Neural cell (in vitro differentiated cells): Measurements from ENCODE around the gene YIPF1. TPM values are rescaled to one million over a fixed set of nuclear protein-coding genes. Genes with fewer than 3 reads are reported as not detected.
"Not testable (repeated sequence)": the region's sequence is repeated elsewhere in the genome, so short reads cannot be mapped to it uniquely, and the experiment has no call there.

Source experiments
- H2AFZ ChIP-seq: fragments of 200-600, 300-800 bp; sonication (generic), shearing (Covaris generic); 2 replicates; pipeline ENCODE4 v1.6.0; 2014; ENCODE audit warnings: low read depth, mild to moderate bottlenecking, antibody characterized with exemption, low read length, moderate library complexity
- H3F3A ChIP-seq: fragments of 200-600 bp; shearing (Covaris generic); 2 replicates; pipeline ENCODE4 v1.6.1; 2016; ENCODE audit warnings: mild to moderate bottlenecking, moderate library complexity, mixed read lengths, antibody characterized with exemption, low read length; ENCODE audit not compliant: insufficient read depth, poor library complexity, severe bottlenecking
- H3K27ac ChIP-seq: fragments of 200-600, 300-800 bp; sonication (generic), shearing (Covaris generic); 2 replicates; pipeline ENCODE4 v1.5.1; 2014; ENCODE audit warnings: mild to moderate bottlenecking, low read length, moderate library complexity
- H3K27me3 ChIP-seq: fragments of 300-800, 200-600 bp; sonication (generic), shearing (Covaris generic); 2 replicates; pipeline ENCODE4 v1.6.0; 2014; ENCODE audit warnings: mild to moderate bottlenecking, low read depth, low read length, moderate library complexity; ENCODE audit not compliant: insufficient read depth
- H3K36me3 ChIP-seq: fragments of 300-800, 200-600 bp; sonication (generic), shearing (Covaris generic); 2 replicates; pipeline ENCODE4 v1.5.1; 2014; ENCODE audit warnings: mild to moderate bottlenecking, antibody characterized with exemption, low read length, moderate library complexity; ENCODE audit not compliant: insufficient read depth
- H3K4me2 ChIP-seq: fragments of 300-800, 200-600 bp; sonication (generic), shearing (Covaris generic); 2 replicates; pipeline ENCODE4 v1.6.0; 2014; ENCODE audit warnings: mild to moderate bottlenecking, low read length
- H3K4me3 ChIP-seq: fragments of 300-800, 200-600 bp; sonication (generic), shearing (Covaris generic); 2 replicates; pipeline ENCODE4 v1.5.1; 2014; ENCODE audit warnings: mild to moderate bottlenecking, low read length, moderate library complexity
- H3K79me2 ChIP-seq: fragments of 200-600 bp; shearing (Covaris generic); replicated peaks from 2 replicates; pipeline ENCODE4 v1.6.0; 2014; ENCODE audit warnings: mild to moderate bottlenecking, low read length, moderate library complexity; ENCODE audit not compliant: insufficient read depth
- H3K9ac ChIP-seq: fragments of 300-800, 200-600 bp; sonication (generic), shearing (Covaris generic); 2 replicates; pipeline ENCODE4 v1.6.1; 2016; ENCODE audit warnings: mild to moderate bottlenecking, low read length, mixed read lengths
- H3K9me2 ChIP-seq: fragments of 200-600 bp; shearing (Covaris generic); 2 replicates; pipeline ENCODE4 v1.6.1; 2016; ENCODE audit warnings: mild to moderate bottlenecking, low read length, mixed read lengths; ENCODE audit not compliant: insufficient read depth
- H3K9me3 ChIP-seq: fragments of 200-600, 300-800 bp; sonication (generic), shearing (Covaris generic); 2 replicates; pipeline ENCODE4 v1.6.1; 2016; ENCODE audit warnings: mild to moderate bottlenecking, mixed run types, low read length, moderate library complexity, mixed read lengths
- H4K20me1 ChIP-seq: fragments of 200-600 bp; shearing (Covaris generic); 2 replicates; pipeline ENCODE4 v1.6.1; 2016; ENCODE audit warnings: mild to moderate bottlenecking, mixed run types; ENCODE audit not compliant: insufficient read depth
- CTCF ChIP-seq: fragments of 450-650 bp; IDR thresholded peaks from 2 replicates; pipeline ENCODE4 v1.5.1; 2014; ENCODE audit warnings: antibody characterized with exemption, mild to moderate bottlenecking, moderate library complexity; ENCODE audit not compliant: poor library complexity, severe bottlenecking
- EP300 ChIP-seq: fragments of 450-650 bp; conservative IDR thresholded peaks from 2 replicates; pipeline ENCODE4 v1.6.1; 2014; ENCODE audit warnings: antibody characterized with exemption, mild to moderate bottlenecking, moderate library complexity; ENCODE audit not compliant: poor library complexity, severe bottlenecking
- EZH2 ChIP-seq: fragments of 200-600, 300-800 bp; shearing (Covaris generic), sonication (generic); IDR thresholded peaks from 2 replicates; pipeline ENCODE4 v1.6.1; 2014; ENCODE audit warnings: antibody characterized with exemption, low read length, borderline replicate concordance, mild to moderate bottlenecking; ENCODE audit not compliant: insufficient read depth, poor library complexity, severe bottlenecking
- MXI1 ChIP-seq: fragments of 450-650 bp; conservative IDR thresholded peaks from 2 replicates; pipeline ENCODE4 v1.6.1; 2014; ENCODE audit warnings: antibody characterized with exemption, mild to moderate bottlenecking; ENCODE audit not compliant: poor library complexity, severe bottlenecking
- POLR2AphosphoS5 ChIP-seq: IDR thresholded peaks from 2 replicates; pipeline ENCODE4 v1.6.1; 2012
- RAD21 ChIP-seq: fragments of 450-650 bp; conservative IDR thresholded peaks from 2 replicates; pipeline ENCODE4 v1.6.1; 2014; ENCODE audit warnings: antibody characterized with exemption, mild to moderate bottlenecking, moderate library complexity
- REST ChIP-seq: IDR thresholded peaks from 2 replicates; pipeline ENCODE4 v1.6.1; 2012; ENCODE audit warnings: borderline replicate concordance
- SMC3 ChIP-seq: fragments of 450-650 bp; conservative IDR thresholded peaks from 2 replicates; pipeline ENCODE4 v1.6.1; 2014; ENCODE audit warnings: antibody characterized with exemption, mild to moderate bottlenecking, moderate library complexity; ENCODE audit not compliant: poor library complexity
- TAF1 ChIP-seq: IDR thresholded peaks from 2 replicates; pipeline ENCODE4 v1.6.1; 2012; ENCODE audit warnings: low read depth
- polyA plus RNA-seq: library from polyadenylated mRNA; depleted of rRNA; stranded (reverse); fragments of >200 nt; gene quantifications from 2 replicates; pipeline ENCODE4 v1.2.3, GENCODE V29; 2014

YIPF1 gene
- polyA plus RNA-seq, 1 donor from 2014 or later, result 45.0 TPM

- H3K79me2 ChIP-seq, result no peaks in the 10 kb centered on the region
- no peak overlapping the region for H3K4me2 ChIP-seq
- TF ChIP-seq REST (no peak), POLR2AphosphoS5 (no peak), RAD21 (no peak), EZH2 (no peak), MXI1 (no peak), EP300 (no peak), CTCF (no peak), SMC3 (no peak), TAF1 (no peak)
- no peak overlapping the region for H3K4me3 ChIP-seq
- no peak overlapping the region for H3K9ac ChIP-seq
- no peak overlapping the region for H2AFZ ChIP-seq
- H3F3A ChIP-seq, result no peaks in the 10 kb centered on the region
- H3K9me3 ChIP-seq, result no peaks in the 10 kb centered on the region
- no peaks in the 10 kb centered on the region for H3K36me3 ChIP-seq
- H3K27ac ChIP-seq, result no peak overlapping the region
- no peaks in the 10 kb centered on the region for H4K20me1 ChIP-seq
- H3K9me2 ChIP-seq, result no peaks in the 10 kb centered on the region
- no peaks in the 10 kb centered on the region for H3K27me3 ChIP-seq
Observed at GRCh38 chr1:53819387-53819786, 70.2 kb downstream of the YIPF1 start.

DNA sequence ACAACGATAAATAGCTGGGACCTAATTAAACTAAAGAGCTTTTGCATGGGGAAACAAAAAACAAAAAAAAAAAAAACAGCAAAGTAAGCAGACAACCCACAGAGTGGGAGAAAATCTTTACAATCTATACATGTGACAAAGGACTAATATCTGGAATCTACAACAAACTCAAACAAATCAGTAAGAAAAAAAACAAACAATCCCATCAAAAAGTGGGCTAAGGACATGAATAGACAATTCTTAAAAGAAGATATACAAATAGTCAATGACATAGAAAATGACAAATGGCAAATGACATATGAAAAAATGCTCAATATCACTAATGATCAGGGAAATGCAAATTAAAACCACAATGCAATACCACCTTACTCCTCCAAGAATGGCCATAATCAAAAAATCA, 73.0 kb downstream of the YIPF1 start:
- H3F3A ChIP-seq, H4K20me1 ChIP-seq, H2AFZ ChIP-seq, H3K36me3 ChIP-seq, H3K9ac ChIP-seq, H3K4me3 ChIP-seq, H3K9me2 ChIP-seq, H3K27me3 ChIP-seq, H3K4me2 ChIP-seq, H3K9me3 ChIP-seq, H3K79me2 ChIP-seq, H3K27ac ChIP-seq: not testable (repeated sequence)

DNA sequence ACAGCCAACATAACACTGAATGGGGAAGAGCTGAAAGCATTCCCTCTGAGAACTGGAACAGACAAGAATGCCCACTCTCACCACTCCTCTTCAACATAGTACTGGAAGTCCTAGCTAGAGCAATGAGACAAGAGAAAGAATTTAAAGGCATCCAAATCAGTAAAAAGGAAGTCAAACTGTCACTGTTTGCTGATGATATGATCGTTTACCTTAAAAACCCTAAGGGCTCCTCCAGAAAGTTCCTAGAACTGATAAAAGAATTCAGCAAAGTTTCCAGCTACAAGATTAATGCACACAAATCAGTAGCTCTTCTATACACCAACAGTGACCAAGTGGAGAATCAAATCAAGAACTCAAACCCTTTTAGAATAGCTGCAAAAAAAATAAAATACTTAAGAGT, 74.1 kb downstream of the YIPF1 start:
- not testable (repeated sequence) for H3K4me2 ChIP-seq, H3K36me3 ChIP-seq, H3K27me3 ChIP-seq, H3K9me3 ChIP-seq, H3K27ac ChIP-seq, H3K9ac ChIP-seq, H3K79me2 ChIP-seq, H3F3A ChIP-seq, H4K20me1 ChIP-seq, H3K9me2 ChIP-seq, H2AFZ ChIP-seq, H3K4me3 ChIP-seq
